ENCODE measurements around the gene ZNF346.

DNA sequence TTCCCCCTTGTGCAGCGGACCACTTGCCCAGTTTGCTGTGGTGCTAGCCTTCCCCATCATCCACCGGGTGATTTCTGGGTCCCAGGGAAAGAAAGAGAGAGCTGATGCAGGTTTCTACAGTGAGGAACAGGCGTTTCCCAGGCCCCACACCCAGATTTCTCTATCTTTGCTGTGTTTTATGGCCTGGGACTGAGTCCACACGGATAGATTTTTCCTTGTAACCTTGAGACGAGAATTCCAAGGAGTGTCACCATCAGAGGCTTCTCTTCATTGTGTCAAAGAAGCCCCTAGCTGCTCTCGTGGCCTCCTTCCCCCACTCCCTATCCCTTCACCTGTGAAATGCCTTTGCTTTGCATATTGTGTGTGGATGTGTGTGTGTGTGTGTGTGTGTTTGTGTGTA, 43.0 kb downstream of the ZNF346 start:
- TF ChIP-seq, protein P1, sequence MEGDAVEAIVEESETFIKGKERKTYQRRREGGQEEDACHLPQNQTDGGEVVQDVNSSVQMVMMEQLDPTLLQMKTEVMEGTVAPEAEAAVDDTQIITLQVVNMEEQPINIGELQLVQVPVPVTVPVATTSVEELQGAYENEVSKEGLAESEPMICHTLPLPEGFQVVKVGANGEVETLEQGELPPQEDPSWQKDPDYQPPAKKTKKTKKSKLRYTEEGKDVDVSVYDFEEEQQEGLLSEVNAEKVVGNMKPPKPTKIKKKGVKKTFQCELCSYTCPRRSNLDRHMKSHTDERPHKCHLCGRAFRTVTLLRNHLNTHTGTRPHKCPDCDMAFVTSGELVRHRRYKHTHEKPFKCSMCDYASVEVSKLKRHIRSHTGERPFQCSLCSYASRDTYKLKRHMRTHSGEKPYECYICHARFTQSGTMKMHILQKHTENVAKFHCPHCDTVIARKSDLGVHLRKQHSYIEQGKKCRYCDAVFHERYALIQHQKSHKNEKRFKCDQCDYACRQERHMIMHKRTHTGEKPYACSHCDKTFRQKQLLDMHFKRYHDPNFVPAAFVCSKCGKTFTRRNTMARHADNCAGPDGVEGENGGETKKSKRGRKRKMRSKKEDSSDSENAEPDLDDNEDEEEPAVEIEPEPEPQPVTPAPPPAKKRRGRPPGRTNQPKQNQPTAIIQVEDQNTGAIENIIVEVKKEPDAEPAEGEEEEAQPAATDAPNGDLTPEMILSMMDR (IDR thresholded peaks at IDR 0.05), result no peak
- no peak for TF ChIP-seq POLR2A (IDR thresholded peaks at IDR 0.05)

All from testis (tissue), 2 donors.